GM21381 (cell line): ENCODE data around the gene TSHZ2.

ENCODE experiments used
- ATAC-seq: cut with Tn5 transposase; IDR thresholded peaks from one replicate; pipeline ENCODE4 v1.9.1; 2021; ENCODE audit warnings: mild to moderate bottlenecking, moderate library complexity; ENCODE audit not compliant: unreplicated experiment

The TSHZ2 gene, protein sequence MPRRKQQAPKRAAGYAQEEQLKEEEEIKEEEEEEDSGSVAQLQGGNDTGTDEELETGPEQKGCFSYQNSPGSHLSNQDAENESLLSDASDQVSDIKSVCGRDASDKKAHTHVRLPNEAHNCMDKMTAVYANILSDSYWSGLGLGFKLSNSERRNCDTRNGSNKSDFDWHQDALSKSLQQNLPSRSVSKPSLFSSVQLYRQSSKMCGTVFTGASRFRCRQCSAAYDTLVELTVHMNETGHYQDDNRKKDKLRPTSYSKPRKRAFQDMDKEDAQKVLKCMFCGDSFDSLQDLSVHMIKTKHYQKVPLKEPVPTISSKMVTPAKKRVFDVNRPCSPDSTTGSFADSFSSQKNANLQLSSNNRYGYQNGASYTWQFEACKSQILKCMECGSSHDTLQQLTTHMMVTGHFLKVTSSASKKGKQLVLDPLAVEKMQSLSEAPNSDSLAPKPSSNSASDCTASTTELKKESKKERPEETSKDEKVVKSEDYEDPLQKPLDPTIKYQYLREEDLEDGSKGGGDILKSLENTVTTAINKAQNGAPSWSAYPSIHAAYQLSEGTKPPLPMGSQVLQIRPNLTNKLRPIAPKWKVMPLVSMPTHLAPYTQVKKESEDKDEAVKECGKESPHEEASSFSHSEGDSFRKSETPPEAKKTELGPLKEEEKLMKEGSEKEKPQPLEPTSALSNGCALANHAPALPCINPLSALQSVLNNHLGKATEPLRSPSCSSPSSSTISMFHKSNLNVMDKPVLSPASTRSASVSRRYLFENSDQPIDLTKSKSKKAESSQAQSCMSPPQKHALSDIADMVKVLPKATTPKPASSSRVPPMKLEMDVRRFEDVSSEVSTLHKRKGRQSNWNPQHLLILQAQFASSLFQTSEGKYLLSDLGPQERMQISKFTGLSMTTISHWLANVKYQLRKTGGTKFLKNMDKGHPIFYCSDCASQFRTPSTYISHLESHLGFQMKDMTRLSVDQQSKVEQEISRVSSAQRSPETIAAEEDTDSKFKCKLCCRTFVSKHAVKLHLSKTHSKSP (N-terminal part only)

GRCh38 chr20:52972190-52972937 lies at the start of gene TSHZ2:
Gene TSHZ2, plus strand, starts transcription at chr20:52972358. Its CDS starts 936 bp downstream, at chr20:52973294.
- no peak for ATAC-seq

- no peak for ATAC-seq
Measured at GRCh38 chr20:52922436-52922835, 49.7 kb upstream of the TSHZ2 start.

DNA sequence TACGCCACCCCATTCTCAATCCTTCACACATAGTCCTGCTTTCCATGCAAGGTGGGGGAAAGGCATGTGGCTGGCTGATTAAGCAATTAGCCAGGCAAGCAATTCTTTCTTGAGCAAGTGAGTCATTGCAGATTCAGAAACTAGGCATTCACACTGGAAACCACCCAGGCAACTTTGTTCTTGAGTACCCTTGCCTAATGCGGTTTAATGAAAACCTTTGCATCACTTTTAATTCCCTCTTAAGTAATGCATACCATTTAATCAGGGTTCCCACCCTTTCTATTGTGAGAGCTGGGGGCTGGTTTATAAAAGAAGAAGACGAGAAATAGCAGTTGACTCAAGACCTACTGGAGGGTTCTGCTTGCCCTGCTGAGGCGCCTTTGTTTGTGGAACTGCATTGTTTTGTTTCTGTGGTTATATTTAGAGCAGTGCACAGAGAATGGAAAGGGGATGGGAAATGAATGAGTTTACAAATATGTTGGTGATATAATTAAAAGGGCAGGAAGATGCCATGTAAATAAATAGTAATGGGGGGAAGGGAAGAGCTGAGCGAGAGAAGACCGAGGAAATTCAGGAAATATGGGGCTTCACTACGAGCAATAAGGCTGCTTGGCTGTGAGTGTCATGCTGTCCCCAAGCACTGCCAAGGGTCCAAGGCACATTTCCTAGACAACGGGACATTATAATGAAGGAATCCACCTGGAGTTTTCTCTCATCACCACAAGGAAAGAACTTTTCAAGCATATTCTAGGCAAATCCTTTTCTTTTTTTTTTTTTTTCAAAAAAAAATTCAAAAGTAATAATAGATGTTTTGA lies 48.8 kb upstream of the TSHZ2 start:
- ATAC-seq = no peak

DNA sequence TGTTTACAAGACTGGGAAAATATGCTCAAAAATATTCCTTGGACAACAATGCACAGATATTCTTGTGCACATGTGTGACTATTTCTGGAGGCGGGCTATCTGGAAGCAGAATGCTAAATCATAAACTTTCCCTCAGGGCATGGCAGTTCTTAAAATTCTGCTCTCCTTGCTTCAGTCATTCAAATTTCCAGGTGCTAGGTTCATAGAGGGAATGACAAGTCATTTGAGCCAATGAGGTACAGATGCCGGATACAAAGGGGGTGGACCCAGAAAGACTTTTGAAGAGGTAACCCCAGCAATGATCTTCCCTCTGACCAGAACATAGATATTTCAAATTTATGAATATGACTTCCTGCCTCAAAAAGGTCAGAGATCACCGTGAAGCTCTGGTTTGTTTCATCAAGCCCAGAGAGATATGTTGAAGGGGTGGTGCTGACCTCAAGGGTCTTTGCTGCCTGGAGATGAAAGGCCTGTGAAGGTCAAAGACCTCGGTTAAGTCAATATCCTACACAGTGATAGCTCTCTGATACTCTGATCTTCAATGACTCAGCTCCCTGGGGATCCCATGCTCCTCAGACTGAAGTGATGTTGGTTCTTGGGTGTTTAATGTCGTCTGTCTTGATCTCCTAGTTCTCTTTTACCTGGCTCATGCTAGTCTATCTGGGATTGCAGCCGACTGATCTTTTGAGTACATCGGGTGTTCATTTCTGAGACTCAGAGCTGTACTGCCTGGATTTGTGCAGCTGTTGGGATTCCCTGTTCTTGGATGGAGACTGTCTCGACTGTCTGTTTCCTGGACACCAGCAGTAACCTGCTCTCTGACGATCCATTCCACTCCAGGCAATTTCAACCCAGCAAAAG lies 47.5 kb upstream of the TSHZ2 start:
- ATAC-seq = no peak

DNA sequence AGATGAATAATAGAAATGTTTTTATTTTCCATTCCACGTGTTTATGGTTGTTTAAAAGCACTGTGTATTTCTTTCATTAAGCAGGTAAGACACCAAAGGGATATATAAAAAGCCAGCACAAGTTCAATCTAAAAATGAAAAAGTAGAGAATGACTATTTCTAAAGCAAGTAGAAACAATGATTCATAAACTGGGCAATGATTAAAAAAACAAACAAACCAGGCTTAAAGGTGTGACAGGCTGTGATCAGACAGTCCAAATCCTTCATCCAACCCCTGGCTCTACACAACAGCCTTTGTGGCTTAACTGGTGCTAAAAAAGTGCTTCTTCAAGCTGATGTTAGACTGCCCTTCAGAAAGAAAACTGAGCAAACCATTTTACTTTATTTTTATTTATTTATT lies 45.7 kb upstream of the TSHZ2 start:
- ATAC-seq = no peak

GRCh38 chr20:52933867-52934266 lies 38.3 kb upstream of the TSHZ2 start:
- no peak for ATAC-seq

- no peak for ATAC-seq
Measured at GRCh38 chr20:52936351-52937340, 35.5 kb upstream of the TSHZ2 start.

DNA sequence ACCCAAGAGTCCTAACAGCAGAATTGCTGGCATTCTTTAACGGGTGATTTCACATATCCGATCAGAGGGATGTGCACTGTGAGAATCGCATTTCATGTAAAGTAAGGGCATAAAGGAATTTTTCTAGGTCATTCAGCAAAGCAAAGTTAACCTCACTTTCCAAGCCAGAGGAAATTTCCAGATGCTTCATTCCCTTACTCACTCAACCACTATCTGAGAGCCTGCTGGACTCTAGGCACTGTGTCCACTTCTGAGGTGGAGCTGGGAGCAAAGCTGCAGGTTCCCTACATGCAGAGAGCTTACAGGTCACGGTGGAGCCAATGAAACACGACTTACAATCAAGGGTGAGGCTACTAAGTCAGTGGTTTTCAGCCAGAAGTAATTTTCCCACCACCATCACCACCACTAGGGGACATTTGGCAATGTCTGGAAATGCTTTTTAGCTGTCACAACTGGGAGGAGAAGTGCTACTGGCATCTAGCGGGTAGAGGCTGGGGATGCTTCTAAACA lies 34.5 kb upstream of the TSHZ2 start:
- ATAC-seq = no peak

DNA sequence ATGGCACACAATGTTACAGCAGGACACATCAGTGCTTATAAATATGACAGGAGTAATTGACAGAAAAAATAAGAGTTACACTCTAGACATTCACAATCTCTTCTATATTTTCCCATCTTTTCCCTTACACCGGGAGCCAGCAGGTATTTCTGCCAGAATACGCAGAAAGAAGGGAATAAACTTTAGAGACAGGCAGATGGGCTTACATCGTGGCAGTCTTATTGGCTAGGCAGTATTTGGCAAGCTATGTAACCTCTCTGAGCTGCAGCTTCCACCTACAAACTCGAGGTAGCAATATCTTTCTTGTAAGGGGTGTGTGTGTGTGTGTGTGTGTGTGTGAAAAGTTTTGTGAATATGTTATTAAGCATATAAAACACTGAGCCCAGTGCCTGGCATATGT lies 33.0 kb upstream of the TSHZ2 start:
- no peak for ATAC-seq

DNA sequence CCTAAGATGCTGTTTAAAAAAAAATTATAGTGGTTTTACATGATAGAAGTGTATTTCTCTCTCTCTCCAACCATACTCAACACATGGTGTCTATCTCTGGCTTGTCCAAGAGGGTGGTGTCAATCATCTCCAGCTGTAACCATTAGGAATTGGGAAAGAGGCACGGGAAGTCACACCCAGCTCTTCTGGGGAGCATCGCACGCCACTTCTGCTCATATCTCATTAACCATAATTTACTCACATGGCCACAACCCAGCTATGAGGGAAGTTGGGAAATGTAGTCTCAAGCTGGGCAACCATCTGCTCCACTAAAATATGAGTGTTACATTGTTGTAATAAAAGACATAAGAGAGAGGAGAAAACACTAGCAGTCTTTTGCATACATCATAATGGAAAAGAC lies 30.4 kb upstream of the TSHZ2 start:
- ATAC-seq = no peak

GRCh38 chr20:52943185-52943841 lies 28.8 kb upstream of the TSHZ2 start:
- no peak for ATAC-seq

DNA sequence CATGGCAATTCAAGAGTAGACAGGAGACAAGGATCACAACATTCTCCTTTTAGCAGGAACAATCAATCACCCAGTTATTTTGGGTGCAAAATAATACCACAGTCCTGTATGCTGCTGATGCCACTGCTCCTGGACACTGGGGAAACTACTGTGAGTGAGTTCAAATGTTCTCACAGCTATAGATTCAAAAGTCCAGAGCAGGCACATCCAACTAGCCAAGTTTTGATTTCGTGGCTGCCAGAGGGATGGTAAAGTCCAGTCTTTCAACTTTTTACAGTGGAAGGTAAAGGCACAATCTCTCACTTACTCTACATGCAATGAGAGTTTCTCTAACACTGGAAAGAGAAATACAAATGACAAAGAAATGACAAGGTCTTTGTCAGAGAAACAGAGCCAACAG lies 26.9 kb upstream of the TSHZ2 start:
- no peak for ATAC-seq

- ATAC-seq = no peak
Measured at GRCh38 chr20:52945862-52946522, 26.2 kb upstream of the TSHZ2 start.

DNA sequence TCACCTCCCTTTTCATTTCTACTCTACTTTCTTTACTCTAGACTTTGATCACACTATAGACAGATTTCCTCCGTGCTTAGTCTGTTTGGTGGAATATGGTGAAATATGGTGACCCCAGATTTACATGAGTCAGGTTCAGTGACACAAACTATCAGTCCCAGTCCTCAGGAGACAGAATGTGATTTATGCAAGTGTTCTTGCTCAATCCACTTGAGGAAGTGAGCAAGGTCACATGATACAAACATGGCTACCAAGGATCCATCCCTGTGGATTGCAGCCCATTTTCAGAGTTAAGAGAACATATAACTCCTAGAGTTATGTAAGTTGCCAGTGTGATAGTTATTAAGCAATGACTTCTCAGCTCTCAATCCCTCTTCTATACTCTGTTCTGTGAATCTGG lies 23.7 kb upstream of the TSHZ2 start:
- ATAC-seq = no peak

DNA sequence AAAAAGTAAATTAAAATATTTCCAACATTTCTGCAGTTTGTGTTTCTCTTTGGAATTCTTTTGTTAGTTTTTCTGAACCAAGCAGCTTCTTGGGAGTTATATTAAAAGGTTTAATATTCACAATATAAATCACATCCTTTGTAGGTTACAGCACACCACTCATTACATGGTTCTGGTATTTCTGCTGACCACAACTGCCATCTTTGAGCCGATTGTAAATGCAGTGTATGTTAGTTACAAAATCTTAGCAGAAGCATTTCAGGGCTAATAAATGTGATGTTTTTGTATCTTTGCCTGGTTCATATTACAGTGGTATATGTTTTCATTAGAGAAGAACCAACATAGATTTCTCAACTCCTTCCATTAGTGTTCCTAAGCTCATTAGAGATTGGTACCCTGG lies 19.1 kb upstream of the TSHZ2 start:
- ATAC-seq = no peak

GRCh38 chr20:52954849-52955248 lies 17.3 kb upstream of the TSHZ2 start:
- no peak for ATAC-seq

GRCh38 chr20:52958211-52958610 lies 13.9 kb upstream of the TSHZ2 start:
- no peak for ATAC-seq
